Measurements from ENCODE around the gene TEAD3.
"Not testable (repeated sequence)": the region's sequence is repeated elsewhere in the genome, so short reads cannot be mapped to it uniquely, and the experiment has no call there.

The TEAD3 gene

GRCh38 chr6:35443341-35444030 lies 53.4 kb downstream of the TEAD3 start:
- no peak for DNase-seq

- no peak for DNase-seq
Measured at GRCh38 chr6:35442693-35443092, 54.2 kb downstream of the TEAD3 start.

GRCh38 chr6:35441642-35442041 lies 55.2 kb downstream of the TEAD3 start:
- DNase-seq: no peak

- no peak for DNase-seq
Measured at GRCh38 chr6:35441205-35441604, 55.7 kb downstream of the TEAD3 start.

- no peak for DNase-seq
Measured at GRCh38 chr6:35439308-35439707, 57.6 kb downstream of the TEAD3 start.

DNA sequence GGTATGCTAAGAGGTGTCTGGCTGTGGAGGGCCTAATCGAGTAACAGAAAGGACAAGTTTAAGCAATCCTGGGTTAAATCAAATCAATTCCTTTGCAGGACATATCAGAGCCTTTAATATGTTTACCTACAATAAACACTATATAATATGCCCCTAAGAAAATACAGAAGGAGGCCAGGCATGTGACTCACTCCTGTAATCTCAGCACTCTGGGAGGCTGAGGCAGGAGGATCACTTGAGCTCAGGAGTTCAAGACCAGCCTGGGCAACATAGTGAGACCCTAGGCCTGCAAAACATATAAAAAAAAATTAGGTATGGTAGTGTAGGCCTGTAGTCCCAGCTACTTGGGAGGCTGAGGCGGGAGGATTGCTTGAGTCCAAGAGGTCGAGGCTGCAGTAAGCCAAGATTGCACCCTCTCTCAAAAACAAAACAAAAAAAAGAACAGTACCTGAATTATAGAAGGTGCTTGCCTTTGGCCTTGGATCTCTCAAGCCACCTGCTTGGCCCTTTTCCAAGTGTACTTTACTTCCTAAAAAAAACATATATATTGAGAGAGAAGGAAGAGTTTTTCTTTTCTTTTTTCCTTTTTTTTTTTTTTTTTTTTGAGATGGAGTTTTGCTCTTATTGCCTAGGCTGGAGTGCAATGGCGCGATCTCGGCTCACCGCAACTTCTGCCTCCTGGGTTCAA lies 58.4 kb downstream of the TEAD3 start:
- DNase-seq: not testable (repeated sequence)

GRCh38 chr6:35436071-35436857 lies 60.6 kb downstream of the TEAD3 start:
- DNase-seq: no peak

DNA sequence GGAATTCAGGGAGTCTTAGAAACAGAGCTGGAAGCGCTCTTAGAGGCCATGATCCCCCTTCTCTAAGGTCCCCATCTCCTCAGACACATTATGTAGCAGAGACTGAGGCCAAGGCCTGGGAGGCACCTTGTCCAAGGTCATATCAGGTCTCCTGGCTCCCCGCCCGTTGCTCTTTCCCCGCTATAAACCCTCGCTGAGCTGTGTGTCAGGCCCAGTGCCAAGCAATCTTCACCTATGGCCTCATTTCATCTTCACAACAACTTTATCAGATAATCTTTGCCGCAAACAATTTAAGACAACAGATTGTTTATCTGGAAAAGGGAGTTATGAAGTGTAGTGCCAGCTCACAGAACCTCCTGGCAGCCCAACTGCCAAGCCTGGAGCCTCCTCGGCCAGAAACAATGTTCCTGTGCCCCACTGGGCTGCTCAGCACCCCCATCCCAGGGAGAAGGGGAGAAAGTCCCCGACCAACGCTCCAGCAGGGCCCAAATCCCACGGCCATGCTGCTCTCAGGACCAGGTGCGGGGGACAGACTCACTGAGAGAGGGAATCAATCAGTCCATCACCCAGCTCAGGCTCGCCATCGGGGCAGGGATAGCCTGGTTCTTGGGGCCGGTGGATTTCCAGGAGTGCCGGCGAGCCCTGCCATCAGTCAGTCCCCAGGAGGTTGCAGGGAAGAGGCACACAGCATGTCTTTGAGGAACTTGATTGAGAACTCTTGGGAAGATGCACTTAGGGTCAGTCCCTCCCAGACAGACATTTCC lies 61.6 kb downstream of the TEAD3 start:
- DNase-seq: peak; percentile 24

GRCh38 chr6:35432702-35433101 lies 64.2 kb downstream of the TEAD3 start:
- not testable (repeated sequence) for DNase-seq

- no peak for DNase-seq
Measured at GRCh38 chr6:35432291-35432690, 64.6 kb downstream of the TEAD3 start.

GRCh38 chr6:35429463-35429862 lies 67.4 kb downstream of the TEAD3 start:
- no peak for DNase-seq

- no peak for DNase-seq
Measured at GRCh38 chr6:35428421-35429149, 68.3 kb downstream of the TEAD3 start.

DNA sequence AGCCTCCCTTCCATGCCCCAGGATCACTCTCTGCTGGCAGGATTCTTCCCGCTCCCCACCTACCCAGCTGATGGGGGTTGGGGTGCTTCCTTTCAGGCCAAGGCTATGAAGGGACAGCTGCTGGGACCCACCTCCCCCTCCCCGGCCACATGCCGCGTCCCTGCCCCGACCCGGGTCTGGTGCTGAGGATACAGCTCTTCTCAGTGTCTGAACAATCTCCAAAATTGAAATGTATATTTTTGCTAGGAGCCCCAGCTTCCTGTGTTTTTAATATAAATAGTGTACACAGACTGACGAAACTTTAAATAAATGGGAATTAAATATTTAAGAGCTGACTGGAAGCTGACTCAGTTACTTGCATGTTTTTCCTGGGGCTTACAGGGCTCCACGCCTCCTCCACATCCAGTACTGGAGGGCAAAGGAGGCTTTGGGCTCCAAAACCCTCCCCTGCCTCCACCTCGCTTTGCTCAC lies 69.0 kb downstream of the TEAD3 start:
- DNase-seq: no peak

DNA sequence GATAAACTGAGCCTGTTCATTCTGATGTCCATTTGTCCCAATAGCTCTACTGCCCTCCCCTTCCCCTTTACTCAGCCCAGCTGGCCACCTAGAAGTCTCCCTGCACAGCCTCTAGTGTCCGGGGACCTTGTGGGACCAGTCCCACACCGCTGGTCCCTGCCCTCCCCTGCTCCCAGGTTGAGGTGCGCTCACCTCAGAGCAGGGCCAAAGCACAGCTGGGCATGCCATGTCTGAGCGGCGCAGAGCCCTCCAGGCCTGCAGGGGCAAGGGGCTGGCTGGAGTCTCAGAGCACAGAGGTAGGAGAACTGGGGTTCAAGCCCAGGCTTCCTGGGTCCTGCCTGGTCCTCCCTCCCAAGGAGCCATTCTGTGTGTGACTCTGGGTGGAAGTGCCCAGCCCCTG lies 69.4 kb downstream of the TEAD3 start:
- DNase-seq: no peak

- no peak for DNase-seq
Measured at GRCh38 chr6:35426074-35426473, 70.8 kb downstream of the TEAD3 start.

DNA sequence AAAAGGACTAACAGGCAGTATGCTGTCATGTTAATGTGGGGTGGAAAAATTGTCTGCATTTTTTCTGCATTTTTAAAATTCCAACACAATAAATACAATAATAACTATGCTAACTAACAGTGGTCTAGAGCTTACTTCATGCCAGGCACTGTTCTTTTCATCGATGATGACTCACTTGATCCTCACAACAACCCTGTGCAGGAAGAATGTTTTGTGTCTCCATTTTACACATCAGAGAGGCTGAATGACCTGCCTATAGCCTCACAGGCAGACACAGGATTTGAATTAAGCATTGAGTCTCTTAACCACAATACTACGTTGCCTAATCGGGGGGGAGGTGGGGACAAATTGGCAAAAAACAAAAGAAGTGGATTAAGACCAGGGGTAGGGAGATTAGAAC lies 71.6 kb downstream of the TEAD3 start:
- DNase-seq: no peak
